ENCODE data around the gene DDAH1. TPM values are rescaled to one million over a fixed set of nuclear protein-coding genes. Genes with fewer than 3 reads are reported as not detected.

Gene DDAH1
- total and polyA plus RNA-seq, 2 donors (not counting 3 experiments of a cell fraction or from before 2014, with no cell fraction given), result 44.0 to 75.2 TPM

- Histone ChIP-seq H4K20me1 (replicated peaks; ENCODE audit: control insufficient read depth, extremely low read depth, insufficient read depth, low read length) (no peaks in the 10 kb centered on the region), H3K4me2 (ENCODE audit: insufficient read depth, low read length) (no peak overlapping the region), H2AFZ (ENCODE audit: low read depth, low read length) (no peak overlapping the region), H3K27me3 (ENCODE audit: control insufficient read depth in 2 of 2, insufficient read depth in 2 of 2, low read length in 2 of 2) (no peaks in the 10 kb centered on the region), H3K79me2 (ENCODE audit: control insufficient read depth, insufficient read depth, low read length) (peaks cover 11% of the 10 kb centered on the region), H3K27ac (ENCODE audit: insufficient read depth, low read depth, low read length) (no peak overlapping the region), H3K9me1 (replicated peaks; ENCODE audit: control insufficient read depth, extremely low read depth, insufficient read depth, low read length) (no peaks in the 10 kb centered on the region), H3K9me3 (replicated peaks; ENCODE audit: control insufficient read depth, insufficient read depth, low read length) (no peaks in the 10 kb centered on the region), H3K9ac (replicated peaks; ENCODE audit: extremely low read depth, insufficient read depth, low read length) (no peak overlapping the region), H3K4me1 (ENCODE audit: control insufficient read depth, extremely low read depth, insufficient read depth, low read length) (no peaks in the 10 kb centered on the region), H3K36me3 (ENCODE audit: control insufficient read depth in 2 of 2, extremely low read depth in 1 of 2, insufficient read depth in 2 of 2, low read length in 2 of 2) (peaks cover 4 to 14% of the 10 kb centered on the region in 2 experiments), H3K4me3 (replicated peaks in 1 of 3; ENCODE audit: insufficient read depth in 1 of 3, low read depth in 1 of 3, low read length in 3 of 3) (no peak overlapping the region)
- FAIRE-seq, result no peak
- ChIA-PET POLR2A (no interaction called here), CTCF (interaction anchor here (1.5 kb wide), 1 partner anchor 66 kb away, joined by 3 read pairs; no protein-coding TSS in a partner anchor)
- dilution Hi-C loops (cut with MboI; ENCODE audit: extremely low pct_ligation_motif_present, low sequenced_read_pairs), result no loop called here
- intact Hi-C loops (cut with micrococcal nuclease), result no loop called here
- TF ChIP-seq CTCF (IDR thresholded peaks at IDR 0.05; ENCODE audit: extremely low read depth in 1 of 2, insufficient read depth in 1 of 2, low read depth in 1 of 2, low read length in 2 of 2) (no peak), FOS (IDR thresholded peaks at IDR 0.05; ENCODE audit: borderline replicate concordance, insufficient read depth, low read length) (no peak), MYC (IDR thresholded peaks at IDR 0.05; ENCODE audit: low read depth, low read length) (no peak), POLR2AphosphoS5 (IDR thresholded peaks at IDR 0.05; ENCODE audit: insufficient read depth, low read depth, low read length) (no peak), GATA2 (IDR thresholded peaks at IDR 0.05; ENCODE audit: insufficient read depth, insufficient read length, low read depth, low read length) (no peak), EZH2 (IDR thresholded peaks at IDR 0.05; ENCODE audit: borderline replicate concordance, low read depth, low read length, severe bottlenecking) (no peak), POLR2A (IDR thresholded peaks at IDR 0.05; ENCODE audit: low read depth, low read length) (no peak), MAX (IDR thresholded peaks at IDR 0.05; ENCODE audit: insufficient read depth, insufficient read length) (no peak), JUN (IDR thresholded peaks at IDR 0.05; ENCODE audit: borderline replicate concordance, insufficient read depth, insufficient read length, low read depth) (no peak)
- DNase-seq (ENCODE audit: low read depth, low spot score), result no peak
- no TSS peak for BruUV-seq (replicated peaks)
Observed at GRCh38 chr1:85351202-85351828, 113.6 kb downstream of the DDAH1 start.
